DOHH2 (cell line): ENCODE data around the gene FANK1.
"Not testable (repeated sequence)": the region's sequence is repeated elsewhere in the genome, so short reads cannot be mapped to it uniquely, and the experiment has no call there.

ENCODE experiments used
- H3F3A ChIP-seq: fragments of 200-600 bp; sonication (generic), shearing (Covaris generic); 2 replicates; pipeline ENCODE4 v1.6.0; 2016; ENCODE audit warnings: antibody characterized with exemption, mild to moderate bottlenecking; ENCODE audit not compliant: control insufficient read depth, insufficient read depth
- H3K27ac ChIP-seq: fragments of 200-600 bp; sonication (generic); 2 replicates; pipeline ENCODE4 v1.5.1; 2014; ENCODE audit warnings: low read depth, mild to moderate bottlenecking, low read length, moderate library complexity
- H3K27me3 ChIP-seq: fragments of 200-600 bp; sonication (generic); 2 replicates; pipeline ENCODE4 v1.6.1; 2014; ENCODE audit warnings: mild to moderate bottlenecking, low read length, mixed read lengths; ENCODE audit not compliant: control insufficient read depth
- H3K36me3 ChIP-seq: fragments of 200-600 bp; sonication (generic); 2 replicates; pipeline ENCODE4 v1.6.1; 2014; ENCODE audit warnings: mild to moderate bottlenecking, low read length, moderate library complexity, mixed read lengths; ENCODE audit not compliant: control insufficient read depth
- H3K4me1 ChIP-seq: fragments of 200-600 bp; sonication (generic); 2 replicates; pipeline ENCODE4 v1.6.1; 2014; ENCODE audit warnings: mild to moderate bottlenecking, low read length, mixed read lengths; ENCODE audit not compliant: control insufficient read depth
- H3K4me2 ChIP-seq: fragments of 200-600 bp; sonication (generic); 2 replicates; pipeline ENCODE4 v1.6.0; 2014; ENCODE audit warnings: mild to moderate bottlenecking, low read length, moderate library complexity
- H3K4me3 ChIP-seq: fragments of 200-600 bp; sonication (generic); 2 replicates; pipeline ENCODE4 v1.5.1; 2014; ENCODE audit warnings: mild to moderate bottlenecking, low read length, mixed read lengths
- H3K79me2 ChIP-seq: fragments of 200-600 bp; sonication (generic); 2 replicates; pipeline ENCODE4 v1.6.1; 2014; ENCODE audit warnings: mild to moderate bottlenecking, low read length, mixed read lengths; ENCODE audit not compliant: control insufficient read depth
- H3K9me2 ChIP-seq: fragments of 200-600 bp; sonication (generic); replicated peaks from 2 replicates; pipeline ENCODE4 v1.6.1; 2014; ENCODE audit warnings: mild to moderate bottlenecking, low read length, mixed read lengths; ENCODE audit not compliant: control insufficient read depth
- H3K9me3 ChIP-seq: fragments of 200-600 bp; sonication (generic); 2 replicates; pipeline ENCODE4 v1.6.1; 2014; ENCODE audit warnings: antibody characterized with exemption, low read length, mixed read lengths; ENCODE audit not compliant: control insufficient read depth, insufficient read depth
- H4K20me1 ChIP-seq: fragments of 200-600 bp; sonication (generic); 2 replicates; pipeline ENCODE4 v1.6.0; 2014; ENCODE audit warnings: low read depth, mild to moderate bottlenecking, antibody characterized with exemption, low read length, moderate library complexity; ENCODE audit not compliant: control insufficient read depth, insufficient read depth
- CTCF ChIP-seq: fragments of 200-600 bp; sonication (generic); IDR thresholded peaks from one replicate; pipeline ENCODE4 v1.5.1; 2014; ENCODE audit warnings: antibody characterized with exemption, mild to moderate bottlenecking, low read depth, low read length; ENCODE audit not compliant: poor library complexity, severe bottlenecking
- EZH2phosphoT487 ChIP-seq: fragments of 200-600 bp; sonication (generic); IDR thresholded peaks from 2 replicates; pipeline ENCODE4 v1.6.1; 2017; ENCODE audit warnings: borderline replicate concordance, mild to moderate bottlenecking, antibody characterized with exemption, low read length, moderate library complexity, mixed read lengths

The FANK1 gene

GRCh38 chr10:125896088-125896934 is at the start of gene FANK1:
FANK1 (plus strand) TSS chr10:125896564; CDS start chr10:125896643, 79 bp downstream.
- not testable (repeated sequence) for H4K20me1 ChIP-seq, H3K4me1 ChIP-seq, H3K36me3 ChIP-seq, H3K27me3 ChIP-seq, H3F3A ChIP-seq, H3K79me2 ChIP-seq, H3K27ac ChIP-seq, H3K9me3 ChIP-seq, H3K9me2 ChIP-seq
- peak within 1 kb of the TSS; percentile 77 for H3K4me3 ChIP-seq
- H3K4me2 ChIP-seq = peak within 1 kb of the TSS; percentile 75

- no peak for TF ChIP-seq CTCF
- no peak for TF ChIP-seq EZH2phosphoT487
- peaks cover 16% of the 10 kb centered on the region for H3K36me3 ChIP-seq
- H3K79me2 ChIP-seq = no peaks in the 10 kb centered on the region
- no peak overlapping the region for H3K4me3 ChIP-seq
- H3K9me2 ChIP-seq = no peaks in the 10 kb centered on the region
- H3K27ac ChIP-seq = no peak overlapping the region
- H3K4me1 ChIP-seq = no peaks in the 10 kb centered on the region
- H3F3A ChIP-seq = no peaks in the 10 kb centered on the region
- no peaks in the 10 kb centered on the region for H3K27me3 ChIP-seq
- H4K20me1 ChIP-seq = no peaks in the 10 kb centered on the region
- H3K9me3 ChIP-seq = no peaks in the 10 kb centered on the region
- H3K4me2 ChIP-seq = no peak overlapping the region
These were observed 49.5 kb upstream of the FANK1 start for GRCh38 chr10:125846894-125847293.

GRCh38 chr10:125848371-125848770 is 48.0 kb upstream of the FANK1 start:
- Histone ChIP-seq H3F3A (no peaks in the 10 kb centered on the region), H3K4me3 (no peak overlapping the region)

More at GRCh38 chr10:125848371-125848770, 48.0 kb upstream of the FANK1 start:
- TF ChIP-seq CTCF (no peak), EZH2phosphoT487 (no peak)
- Histone ChIP-seq H3K79me2 (no peaks in the 10 kb centered on the region), H3K4me2 (no peak overlapping the region), H3K9me2 (no peaks in the 10 kb centered on the region), H3K9me3 (no peaks in the 10 kb centered on the region), H3K4me1 (no peaks in the 10 kb centered on the region), H4K20me1 (0 out of 2 replicates have a peak, but pooled peaks cover 2% of the 10 kb centered on the region), H3K27ac (no peak overlapping the region), H3K27me3 (no peaks in the 10 kb centered on the region), H3K36me3 (peaks cover 19% of the 10 kb centered on the region)
